GM21737 (cell line): ENCODE results near the gene FCHO2.
"Not testable (repeated sequence)": the region's sequence is repeated elsewhere in the genome, so short reads cannot be mapped to it uniquely, and the experiment has no call there.

Source experiments
- ATAC-seq: cut with Tn5 transposase; IDR thresholded peaks from one replicate; pipeline ENCODE4 v1.9.1; 2021; ENCODE audit warnings: mild to moderate bottlenecking, moderate library complexity; ENCODE audit not compliant: unreplicated experiment

The FCHO2 gene

DNA sequence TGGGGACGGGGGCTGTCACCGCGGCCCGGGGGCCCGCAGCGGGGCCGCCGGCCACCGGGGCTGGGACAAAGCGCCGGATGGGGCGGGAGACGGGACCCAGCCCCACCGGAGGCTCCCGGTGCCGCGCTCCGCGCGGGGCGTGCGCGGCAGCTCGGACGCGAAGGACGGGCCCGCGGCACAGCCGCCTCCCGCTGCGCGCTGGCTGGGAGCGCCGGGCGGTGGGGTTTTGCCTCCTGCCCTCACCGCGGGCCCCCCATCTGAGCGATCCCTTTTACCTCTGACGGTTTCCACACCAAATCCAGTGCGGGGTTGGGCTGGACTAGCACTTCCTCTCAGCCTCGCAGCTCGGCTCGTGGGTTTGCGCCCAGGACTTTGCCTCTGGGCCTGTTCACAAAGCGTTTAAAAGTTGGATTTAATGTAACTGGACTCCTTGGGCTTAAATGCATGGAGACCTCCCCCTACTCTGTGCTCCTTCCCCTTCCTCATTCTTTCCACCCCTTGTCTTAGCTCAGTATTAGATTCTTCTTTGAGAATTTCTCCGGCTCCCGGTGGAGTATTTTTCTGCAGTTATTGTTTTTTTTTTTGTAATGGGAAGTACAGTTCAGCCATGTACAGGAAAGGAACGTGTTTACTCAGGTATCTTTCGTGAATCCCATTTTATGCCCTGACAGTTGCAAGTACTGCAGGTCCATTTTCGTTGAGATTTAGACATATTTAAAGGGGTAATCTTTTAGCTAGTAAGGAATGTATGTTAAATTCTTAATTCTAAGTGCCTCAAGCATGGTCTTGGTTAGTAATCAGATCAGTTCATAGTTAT is 691 bp downstream of the FCHO2 start:
- ATAC-seq, result peak; percentile 41

DNA sequence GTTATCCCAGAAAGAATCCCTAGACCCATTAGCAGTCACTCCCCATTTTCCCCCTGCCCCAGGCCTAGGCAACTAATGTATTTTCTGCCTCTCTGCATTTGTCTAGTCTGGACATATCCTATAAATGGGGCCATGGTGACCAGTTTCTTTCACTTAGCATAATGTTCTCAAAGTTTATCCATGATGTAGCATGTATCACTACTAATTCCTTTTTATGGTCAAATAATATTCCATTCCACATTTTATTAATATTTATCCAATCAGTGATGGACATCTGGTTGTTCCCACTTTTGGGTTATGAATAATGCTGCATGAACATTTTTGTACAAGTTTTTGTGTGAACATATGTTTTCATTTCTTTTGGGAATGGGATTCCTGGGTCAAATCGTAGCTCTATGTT is 1.5 kb downstream of the FCHO2 start:
- no peak for ATAC-seq

DNA sequence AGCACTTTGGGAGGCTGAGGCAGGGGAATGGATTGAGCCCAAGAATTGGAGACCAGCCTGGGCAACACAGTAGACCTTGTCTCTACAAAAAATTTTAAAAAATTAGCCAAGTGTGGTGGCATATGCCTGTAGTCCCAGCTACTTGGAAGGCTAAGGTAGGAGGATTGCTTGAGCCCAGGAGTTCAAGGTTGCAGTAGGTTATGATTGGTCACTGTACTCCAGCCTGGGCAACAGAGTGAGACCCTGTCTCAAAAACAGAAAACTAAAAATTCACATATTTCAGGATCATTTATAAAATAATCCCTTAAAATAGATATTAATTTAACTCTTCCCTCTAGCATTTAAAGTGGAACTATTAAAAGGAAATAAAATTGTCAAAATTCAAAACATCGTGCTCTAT is 3.4 kb downstream of the FCHO2 start:
- no peak for ATAC-seq

DNA sequence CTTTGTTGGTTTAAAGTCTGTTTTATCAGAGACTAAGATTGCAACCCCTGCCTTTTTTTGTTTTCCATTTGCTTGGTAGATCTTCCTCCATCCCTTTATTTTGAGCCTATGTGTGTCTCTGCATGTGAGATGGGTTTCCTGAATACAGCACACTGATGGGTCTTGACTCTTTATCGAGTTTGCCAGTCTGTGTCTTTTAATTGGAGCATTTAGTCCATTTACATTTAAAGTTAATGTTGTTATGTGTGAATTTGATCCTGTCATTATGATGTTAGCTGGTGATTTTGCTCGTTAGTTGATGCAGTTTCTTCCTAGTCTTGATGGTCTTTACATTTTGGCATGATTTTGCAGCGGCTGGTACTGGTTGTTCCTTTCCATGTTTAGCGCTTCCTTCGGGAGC is 18.6 kb downstream of the FCHO2 start:
- ATAC-seq, result not testable (repeated sequence)

DNA sequence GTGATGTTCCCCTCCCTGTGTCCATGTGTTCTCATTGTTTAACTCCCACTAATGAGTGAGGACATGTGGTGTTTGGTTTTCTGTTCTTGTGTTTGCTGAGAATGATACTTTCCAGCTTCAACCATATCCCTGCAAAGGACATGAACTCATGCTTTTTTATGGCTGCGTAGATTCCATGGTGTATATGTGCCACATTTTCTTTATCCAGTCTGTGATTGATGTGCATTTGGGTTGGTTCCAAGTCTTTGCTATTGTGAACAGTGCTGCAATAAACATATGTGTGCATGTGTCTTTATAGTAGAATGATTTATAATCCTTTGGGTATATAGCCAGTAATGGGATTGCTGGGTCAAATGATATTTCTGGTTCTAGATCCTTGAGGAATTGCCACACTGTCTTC is 21.0 kb downstream of the FCHO2 start:
- not testable (repeated sequence) for ATAC-seq

DNA sequence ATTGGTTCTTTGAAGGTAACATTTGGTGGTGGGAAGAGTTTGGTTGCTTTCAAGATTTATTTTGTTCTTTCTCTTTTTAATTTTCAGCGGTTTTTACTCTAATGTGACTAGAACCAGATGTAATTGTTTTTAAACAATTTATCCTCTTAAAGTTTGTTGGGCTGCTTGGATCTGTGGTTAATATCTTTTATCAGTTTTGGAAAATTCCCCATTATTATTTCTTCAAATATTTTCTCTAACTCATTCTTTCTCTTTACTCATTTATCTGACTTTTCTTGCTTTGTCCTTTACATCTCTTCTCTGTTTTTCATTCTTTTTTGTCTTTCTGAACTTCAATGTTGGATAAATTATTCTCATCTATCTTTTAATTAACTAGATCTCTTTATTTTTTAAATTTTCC is 29.9 kb downstream of the FCHO2 start:
- ATAC-seq, result no peak

DNA sequence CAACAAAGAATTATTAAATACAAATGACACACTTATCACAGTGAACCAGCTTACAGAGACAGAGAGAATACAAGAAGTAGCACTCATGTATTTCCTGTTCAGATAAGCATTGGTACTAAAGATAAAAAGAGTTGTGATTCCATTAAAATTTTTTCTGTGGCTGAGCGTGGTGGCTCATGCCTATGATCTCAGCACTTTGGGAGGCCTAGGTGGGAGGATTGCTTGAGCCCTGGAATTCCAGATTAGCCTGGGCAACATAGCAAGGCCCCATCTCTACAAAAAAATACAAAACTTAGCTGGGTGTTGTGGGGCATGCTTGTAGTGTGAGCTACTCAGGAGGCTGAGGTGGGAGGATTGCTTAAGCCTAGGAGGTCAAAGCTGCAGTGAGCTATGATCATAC is 32.9 kb downstream of the FCHO2 start:
- no peak for ATAC-seq

DNA sequence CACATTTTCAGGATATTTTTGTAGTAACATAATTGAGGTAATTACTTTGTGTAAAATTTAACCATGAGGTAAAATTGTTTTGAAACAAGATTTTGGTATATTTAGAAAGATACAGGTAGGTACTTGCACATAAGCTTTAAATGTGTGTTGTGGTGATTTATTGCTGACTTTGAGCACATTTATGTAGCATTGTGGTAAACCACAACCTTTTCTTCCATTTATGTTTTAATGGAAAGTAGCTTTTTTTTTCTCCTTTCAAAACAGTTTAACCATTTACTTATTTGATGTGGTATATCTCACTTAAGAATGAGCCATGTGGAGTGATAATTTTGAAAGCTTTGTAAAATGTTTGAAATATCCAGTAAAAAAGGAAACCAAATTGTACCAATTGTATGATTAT is 35.6 kb downstream of the FCHO2 start:
- ATAC-seq, result no peak

DNA sequence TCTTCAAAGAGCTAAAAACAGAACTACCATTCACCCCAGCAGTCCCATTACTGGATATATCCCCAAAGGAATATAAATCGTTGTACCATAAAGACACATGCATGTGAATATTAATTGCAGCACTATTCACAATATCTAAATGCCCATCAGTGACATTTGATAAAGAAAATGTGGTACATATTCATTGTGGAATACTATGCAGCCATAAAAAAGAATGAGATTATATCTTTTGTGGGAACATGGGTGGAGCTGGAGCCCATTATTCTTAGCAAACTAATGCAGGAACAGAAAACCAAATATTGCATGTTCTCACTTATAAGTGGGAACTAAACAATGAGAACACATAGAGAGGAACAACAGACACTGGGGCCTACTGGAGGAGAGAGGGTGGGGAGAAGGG is 38.7 kb downstream of the FCHO2 start:
- ATAC-seq, result no peak

DNA sequence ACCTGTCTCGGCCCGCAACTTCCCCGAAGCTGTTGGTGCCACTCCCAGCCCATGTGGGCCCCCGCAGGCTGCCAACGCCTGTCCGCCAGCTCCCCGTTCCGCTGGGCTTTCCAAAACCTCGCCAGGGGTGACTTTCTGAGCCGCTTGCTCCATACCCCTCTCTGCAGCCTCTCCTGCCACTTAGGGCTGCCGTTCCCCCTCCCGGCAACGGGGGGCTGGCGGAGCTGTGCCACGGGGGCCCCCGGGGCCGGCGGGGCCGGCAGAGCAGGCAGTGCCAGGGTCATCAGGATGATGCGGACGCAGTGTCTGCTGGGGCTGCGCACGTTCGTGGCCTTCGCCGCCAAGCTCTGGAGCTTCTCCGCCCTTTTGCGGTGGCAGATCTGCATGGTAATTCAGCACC is 40.8 kb downstream of the FCHO2 start:
- ATAC-seq, result no peak

DNA sequence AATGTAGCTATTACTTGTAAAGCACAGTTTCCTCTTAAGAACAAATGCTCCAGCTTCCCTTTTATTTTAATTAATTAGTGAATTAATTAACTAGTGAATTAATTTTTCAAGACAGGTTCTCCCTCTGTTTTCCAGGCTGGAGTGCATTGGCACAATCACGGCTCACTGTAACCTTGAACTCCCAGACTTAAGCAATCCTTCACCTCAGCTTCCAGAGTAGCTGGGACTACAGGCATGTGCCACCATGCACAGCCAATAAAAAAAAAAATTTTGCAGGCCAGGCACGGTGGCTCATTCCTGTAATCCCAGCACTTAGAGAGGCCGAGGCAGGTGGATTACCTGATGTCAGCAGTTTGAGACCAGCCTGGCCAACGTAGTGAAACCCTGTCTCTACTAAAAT is 44.1 kb downstream of the FCHO2 start:
- no peak for ATAC-seq

DNA sequence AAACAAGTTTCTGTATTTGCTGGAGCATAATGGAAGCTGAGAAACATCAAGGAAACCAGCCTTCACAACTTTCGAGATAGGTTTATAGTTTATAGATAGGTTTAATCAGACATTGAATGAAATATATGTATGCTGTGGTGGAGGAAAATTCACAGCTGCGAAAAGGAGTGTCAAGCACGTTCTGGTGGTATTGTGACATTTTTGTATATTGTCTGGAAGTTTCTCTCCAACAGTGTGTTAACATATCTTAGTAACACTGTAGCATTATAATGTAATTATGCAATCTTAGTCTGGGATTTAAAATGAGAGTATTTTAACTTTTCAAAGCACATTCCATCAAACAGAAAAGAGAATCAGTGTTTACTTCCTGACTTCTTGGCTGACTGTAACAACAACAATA is 50.0 kb downstream of the FCHO2 start:
- ATAC-seq, result no peak

DNA sequence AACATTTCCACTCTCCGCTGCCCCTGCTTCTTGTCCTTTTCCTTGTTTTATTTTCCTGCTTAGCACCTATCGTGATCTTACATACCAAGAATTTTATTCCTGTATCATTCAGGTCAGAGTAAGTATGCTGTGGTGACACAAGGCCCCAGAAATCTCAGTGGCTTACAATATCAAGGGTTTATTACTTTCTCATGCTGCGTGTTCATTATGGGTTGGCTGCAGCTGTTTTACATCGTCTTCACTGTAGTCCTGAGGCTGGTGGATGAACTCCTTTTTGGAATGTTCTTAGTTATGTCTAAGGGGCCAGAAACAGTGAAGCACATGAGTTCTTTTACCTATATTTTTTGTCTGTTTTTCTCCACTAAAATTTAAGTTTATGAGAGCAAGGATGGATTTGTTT is 51.2 kb downstream of the FCHO2 start:
- ATAC-seq, result no peak

DNA sequence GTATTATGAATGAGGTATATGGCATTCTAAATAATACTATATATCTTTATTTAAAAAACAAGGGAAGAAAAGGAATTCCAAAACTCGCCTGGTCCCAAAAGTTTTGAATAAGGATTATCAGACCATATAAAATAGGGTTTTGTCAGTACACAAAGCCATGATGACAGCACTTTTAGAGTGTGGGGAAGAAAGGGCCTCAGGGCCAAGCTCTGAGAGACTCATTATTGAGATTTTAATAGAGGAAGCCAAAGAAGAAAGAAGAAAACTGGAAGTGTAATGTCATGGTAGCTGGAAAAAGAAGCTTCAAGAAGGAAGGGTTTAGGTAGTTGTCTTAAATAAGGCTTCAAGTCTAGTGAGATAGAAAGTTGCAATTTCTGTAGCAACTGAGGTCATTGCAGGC is 53.0 kb downstream of the FCHO2 start:
- no peak for ATAC-seq

DNA sequence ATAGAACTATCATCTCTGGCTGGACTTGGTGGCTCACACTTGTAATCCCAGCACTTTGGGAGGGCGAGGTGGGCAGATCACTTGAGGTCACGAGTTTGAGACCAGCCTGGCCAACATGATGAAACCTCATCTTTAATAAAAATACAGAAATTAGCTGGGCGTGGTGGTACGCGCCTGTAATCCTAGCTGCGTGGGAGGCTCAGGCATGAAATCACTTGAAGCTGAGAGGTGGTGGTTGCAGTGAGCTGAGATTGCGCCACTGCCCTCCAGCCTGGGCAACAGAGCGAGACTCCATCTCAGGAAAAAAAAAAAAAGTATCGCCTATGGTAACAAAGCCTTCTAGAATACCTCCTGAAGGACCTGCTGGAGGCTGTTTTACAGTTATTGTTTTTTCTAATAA is 55.8 kb downstream of the FCHO2 start:
- ATAC-seq, result not testable (repeated sequence)

DNA sequence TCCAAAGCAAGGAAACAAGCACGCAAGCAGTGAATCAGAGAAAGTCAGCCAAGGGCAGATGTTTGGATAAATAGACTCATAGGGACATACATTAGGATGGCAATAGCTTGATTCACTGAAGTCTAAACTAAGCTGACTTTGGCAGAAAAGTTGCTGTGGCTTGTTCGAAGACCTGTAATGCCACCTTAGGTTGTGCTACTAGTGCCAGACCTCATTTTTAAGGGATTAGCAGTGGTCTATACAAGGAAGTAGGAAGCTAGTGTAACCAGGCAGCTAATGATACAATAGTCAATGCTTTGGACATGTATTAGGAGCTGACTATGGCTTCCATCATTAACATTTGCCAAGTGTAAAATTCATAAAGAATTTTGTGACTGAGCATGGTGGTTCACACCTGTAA is 63.1 kb downstream of the FCHO2 start:
- ATAC-seq, result no peak

DNA sequence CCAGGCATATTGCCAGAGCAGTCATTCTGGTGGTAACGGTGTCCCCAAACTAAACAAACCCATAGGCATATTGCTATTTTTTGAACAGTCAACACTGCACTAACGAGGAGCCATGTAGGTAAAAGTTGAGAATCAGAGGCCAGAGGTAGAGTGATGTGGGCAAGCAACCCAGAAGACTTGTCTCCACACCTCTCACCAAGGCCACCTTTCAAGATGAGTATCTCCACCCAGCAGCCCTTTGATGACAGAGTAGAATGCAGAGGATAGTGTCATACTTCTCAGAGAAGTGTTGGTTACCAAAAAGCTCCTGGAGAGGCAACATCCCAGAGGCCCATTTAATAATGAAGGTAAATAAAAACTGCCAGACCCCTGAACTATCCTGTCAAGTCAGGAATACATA is 63.9 kb downstream of the FCHO2 start:
- no peak for ATAC-seq

DNA sequence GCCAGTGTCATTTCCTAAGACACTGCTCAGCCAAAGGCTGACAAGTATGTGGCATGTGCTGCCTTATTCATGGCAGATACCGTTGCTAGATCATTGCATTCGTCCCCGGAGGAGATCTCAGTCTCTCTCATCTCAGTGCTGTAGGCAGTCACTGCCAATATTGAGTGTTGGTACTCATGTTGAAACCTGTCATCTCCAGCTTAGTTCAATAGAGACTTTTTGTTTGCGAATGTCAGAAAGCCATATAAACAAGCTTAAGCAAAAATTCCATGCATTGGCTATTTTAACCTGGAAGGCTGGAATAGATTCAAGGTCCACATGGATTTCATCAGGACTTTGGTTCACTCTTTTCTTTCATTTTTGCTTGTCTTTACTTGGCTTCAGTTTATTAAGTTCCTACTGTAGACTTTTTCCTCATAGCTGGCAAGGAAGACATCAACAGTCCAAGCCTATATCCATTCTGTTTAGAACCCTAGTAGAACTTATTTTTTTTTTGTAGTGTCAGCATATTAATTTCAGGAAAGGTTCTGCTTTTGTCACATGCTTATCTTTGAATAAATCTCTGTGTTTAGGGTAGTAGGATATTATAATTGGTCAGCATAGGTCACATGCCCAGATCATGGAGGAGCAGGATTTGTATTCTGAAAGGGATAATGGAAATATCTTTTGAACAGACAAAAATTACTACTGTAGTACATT is 66.8 kb downstream of the FCHO2 start:
- no peak for ATAC-seq

DNA sequence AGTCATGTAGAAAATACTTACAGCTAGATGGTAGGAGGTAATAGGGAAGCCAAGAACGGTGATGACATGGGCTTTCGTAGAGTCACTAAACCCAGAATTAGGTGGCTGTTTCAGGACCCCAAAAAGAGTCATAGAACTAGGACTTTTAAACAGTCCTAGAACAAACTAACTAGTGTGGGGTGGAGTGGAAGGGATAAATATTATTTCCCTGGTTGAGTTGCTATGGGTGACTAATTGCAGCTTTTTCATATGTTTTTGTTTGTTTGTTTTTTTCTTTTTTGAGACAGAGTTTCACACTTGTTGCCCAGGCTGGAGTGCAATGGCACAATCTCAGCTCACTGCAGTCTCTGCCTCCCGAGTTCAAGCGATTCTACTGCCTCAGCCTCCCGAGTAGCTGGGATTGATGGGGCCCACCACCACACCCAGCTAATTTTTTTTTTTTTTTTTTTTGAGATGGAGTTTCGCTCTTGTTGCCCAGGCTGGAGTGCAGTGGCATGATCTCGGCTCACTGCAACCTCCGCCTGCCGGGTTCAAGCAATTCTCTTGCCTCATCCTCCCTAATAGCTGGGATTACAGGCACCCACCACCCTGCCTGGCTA is 69.2 kb downstream of the FCHO2 start:
- ATAC-seq, result not testable (repeated sequence)

DNA sequence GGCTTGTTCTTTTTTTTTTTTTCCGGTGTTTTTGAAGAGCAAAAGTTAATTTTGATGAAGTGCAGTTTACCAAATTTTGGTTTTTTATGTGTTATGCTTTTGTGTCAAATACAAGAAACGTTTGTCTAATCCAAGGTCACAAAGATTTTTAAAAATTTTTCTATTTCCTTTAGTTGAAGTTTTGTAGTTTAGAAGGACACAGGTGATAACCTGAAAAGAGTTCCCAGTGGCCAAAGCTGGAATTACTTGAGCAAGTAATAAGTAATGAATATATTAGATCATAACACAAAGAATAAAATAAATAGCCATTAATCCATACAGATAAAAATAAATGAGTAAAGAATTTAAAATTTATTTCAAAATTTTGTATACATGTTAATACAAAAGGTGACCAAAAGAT is 71.5 kb downstream of the FCHO2 start:
- ATAC-seq, result no peak

DNA sequence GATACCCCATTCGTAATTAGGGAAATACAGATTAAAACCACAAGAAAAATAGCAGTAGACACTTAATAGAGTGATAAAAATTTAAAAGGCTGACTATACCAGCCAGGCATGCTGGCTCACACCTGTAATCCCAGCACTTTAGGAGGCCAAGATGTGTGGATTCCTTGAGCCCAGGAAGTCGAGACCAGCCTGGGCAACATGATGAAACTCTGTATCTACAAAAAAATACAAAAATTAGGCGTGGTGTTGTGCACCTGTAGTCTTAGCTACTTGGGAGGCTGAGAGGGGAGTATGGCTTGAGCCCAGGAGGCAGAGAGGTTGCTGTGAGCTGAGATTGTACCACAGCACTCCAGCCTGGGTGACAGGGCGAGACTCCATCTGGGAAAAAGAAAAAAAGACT is 72.0 kb downstream of the FCHO2 start:
- ATAC-seq, result no peak

DNA sequence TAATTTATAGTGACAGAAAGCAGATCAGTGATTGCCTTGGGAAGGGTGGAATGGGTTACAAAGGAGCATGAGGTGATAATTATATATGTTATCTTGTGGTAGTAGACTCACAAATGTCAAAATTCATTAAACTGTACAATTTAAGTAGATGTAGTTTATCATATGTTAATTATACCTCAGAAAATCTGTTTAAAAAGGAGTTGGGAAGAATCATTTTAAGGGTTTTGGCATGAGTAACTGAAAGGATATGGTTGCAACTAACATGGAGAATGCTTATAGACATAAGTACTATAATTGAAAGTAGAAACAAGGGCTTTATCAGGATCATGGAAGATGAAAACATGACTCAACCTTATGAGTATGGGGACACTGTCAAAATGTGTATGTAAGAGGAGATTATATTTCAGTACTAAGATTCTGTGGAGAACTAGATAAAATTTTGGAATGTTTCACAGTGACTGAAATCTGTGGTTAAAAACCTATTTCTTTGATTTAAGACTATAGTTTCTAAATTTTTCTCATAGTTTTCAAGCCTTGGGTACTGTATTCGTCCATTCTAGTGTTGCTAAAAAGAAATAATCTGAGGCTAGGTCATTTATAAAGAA is 73.3 kb downstream of the FCHO2 start:
- ATAC-seq, result no peak
